Aorta (tissue), 5 donors: ENCODE data around the gene BRCA2. TPM values are rescaled to one million over a fixed set of nuclear protein-coding genes. Genes with fewer than 3 reads are reported as not detected.
"Not testable (repeated sequence)": the region's sequence is repeated elsewhere in the genome, so short reads cannot be mapped to it uniquely, and the experiment has no call there.

Experiments used
- ATAC-seq: fragments of 200-7000 bp; cut with Tn5 transposase; one replicate; pipeline ENCODE4 v1.9.1; 2022; ENCODE audit warnings: moderate library complexity; ENCODE audit not compliant: low FRiP score
- DNase-seq, 2 donors: peaks; one replicate each; pipeline ENCODE4 v3.0.0-alpha.2; 2020
- H3K27ac ChIP-seq, 2 donors: one replicate each; pipeline ENCODE4 v1.5.1; 2013; ENCODE audit warnings: low read length in 2 of 2, mild to moderate bottlenecking in 2 of 2, moderate library complexity in 2 of 2, control low read depth in 1 of 2, inconsistent platforms in 1 of 2, low read depth in 1 of 2
- H3K27me3 ChIP-seq, 2 donors: one replicate each; pipeline ENCODE4 v1.6.1; 2013; ENCODE audit warnings: control low read depth in 1 of 2, low read length in 1 of 2, mild to moderate bottlenecking in 1 of 2, moderate library complexity in 1 of 2; ENCODE audit not compliant: insufficient read depth in 2 of 2, control insufficient read depth in 1 of 2
- H3K36me3 ChIP-seq, 2 donors: one replicate each; pipeline ENCODE4 v1.6.1; 2013; ENCODE audit warnings: control low read depth in 1 of 2, low read length in 1 of 2, mild to moderate bottlenecking in 1 of 2; ENCODE audit not compliant: insufficient read depth in 2 of 2, control insufficient read depth in 1 of 2
- H3K4me1 ChIP-seq, 2 donors: one replicate each; pipeline ENCODE4 v1.6.1; 2013; ENCODE audit warnings: low read length in 2 of 2, control low read depth in 1 of 2, mild to moderate bottlenecking in 1 of 2, moderate library complexity in 1 of 2; ENCODE audit not compliant: insufficient read depth in 2 of 2, control insufficient read depth in 1 of 2
- H3K4me3 ChIP-seq, 2 donors: one replicate each; pipeline ENCODE4 v1.5.1; 2013; ENCODE audit warnings: low read length in 2 of 2, control low read depth in 1 of 2, mild to moderate bottlenecking in 1 of 2
- H3K9me3 ChIP-seq: one replicate; pipeline ENCODE4 v1.6.1; 2013; ENCODE audit warnings: mild to moderate bottlenecking, low read length; ENCODE audit not compliant: control insufficient read depth
- WGBS, 2 donors: extraction: QIAGEN DNeasy Blood & Tissue Kit; methylation state at CpG; one replicate each; pipeline ENCODE4 v1.1.7; 2013; 5-methylcytosine and 5-hydroxymethylcytosine counted together
- intact Hi-C, 2 donors: fragments of 100-400 bp; cut with DNase I; formaldehyde crosslinking; loops; one replicate each; pipeline versions ENCODE4 v1.14.2 to v1.15.0; 2022
- polyA plus RNA-seq, 2 donors: library from polyadenylated mRNA; stranded (reverse); fragments of 200-250 nt; gene quantifications; one replicate each; pipeline ENCODE4 v1.2.3, GENCODE V29; 2013
- total RNA-seq, 2 donors: library from RNA; stranded (reverse); fragmentation: NEBNext Ultra II Directional; extraction: Animal tissue kit (Norgen Biotek cat#: 25700); gene quantifications; one replicate each; pipeline ENCODE4 v1.2.1, GENCODE V29; 2021
- donor health status: healthy with polysubstance abuse.
- donor health status: Bipolar disorder and iron deficiency.
- donor health status: DM: no; HTN: no; CAD: no.
- donor health status: DM: no; HTN: no; CAD: no.
- donor health status: DM: yes; HTN: yes; CAD: no.

BRCA2 gene
- total and polyA plus RNA-seq, 4 donors, result 0.26 to 4.3 (median 1.8) TPM

- Histone ChIP-seq H3K36me3 (no peaks in the 10 kb centered on the region), H3K9me3 (no peaks in the 10 kb centered on the region), H3K27ac (no peak overlapping the region), H3K27me3 (no peaks in the 10 kb centered on the region), H3K4me3 (no peak overlapping the region), H3K4me1 (no peaks in the 10 kb centered on the region)
- ATAC-seq (no peak), DNase-seq (no peak)
- 80 to 81% methylated on average over 2 of the region's 2 CpGs for WGBS, 2 donors
- intact Hi-C loops, result loop anchor here in 1 of 2 donors (5.0 kb wide), 1 partner anchor 219 kb away; the partner anchor contains the start of gene N4BP2L2
These were observed 2.6 kb downstream of the BRCA2 start for GRCh38 chr13:32317716-32318465.

GRCh38 chr13:32320528-32320927 lies 5.2 kb downstream of the BRCA2 start:
- intact Hi-C loops, result loop anchor here in 1 of 2 donors (5.0 kb wide), 1 partner anchor 107 kb away; the partner anchor contains the start of gene N4BP2L1
- Histone ChIP-seq H3K27me3 (no peaks in the 10 kb centered on the region), H3K9me3 (no peaks in the 10 kb centered on the region), H3K36me3 (no peaks in the 10 kb centered on the region), H3K4me3 (no peak overlapping the region), H3K27ac (no peak overlapping the region), H3K4me1 (peaks cover 0 to 2% of the 10 kb centered on the region in 2 donors)
- ATAC-seq, result no peak
- no peak for DNase-seq
- WGBS, 2 donors, result 85 to 86% methylated on average over 4 of the region's 4 CpGs

GRCh38 chr13:32323912-32324311 lies 8.6 kb downstream of the BRCA2 start:
- no peaks in the 10 kb centered on the region for H3K36me3 ChIP-seq
- H3K27me3 ChIP-seq, result no peaks in the 10 kb centered on the region
- no peaks in the 10 kb centered on the region for H3K9me3 ChIP-seq
- ATAC-seq (no peak), DNase-seq (no peak)
- no peak overlapping the region for H3K4me3 ChIP-seq
- peaks cover 0 to 2% of the 10 kb centered on the region in 2 donors for H3K4me1 ChIP-seq
- intact Hi-C loops, result loop anchor here in 1 of 2 donors (5.0 kb wide), 1 partner anchor 103 kb away; the partner anchor contains the start of gene N4BP2L1
- no peak overlapping the region for H3K27ac ChIP-seq

GRCh38 chr13:32330441-32330840 lies 15.1 kb downstream of the BRCA2 start:
- Histone ChIP-seq H3K9me3 (no peaks in the 10 kb centered on the region), H3K4me3 (no peak overlapping the region), H3K4me1 (no peaks in the 10 kb centered on the region), H3K36me3 (no peaks in the 10 kb centered on the region), H3K27me3 (no peaks in the 10 kb centered on the region), H3K27ac (no peak overlapping the region)
- DNase-seq, result no peak
- no peak for ATAC-seq
- intact Hi-C loops, result no loop called here
- WGBS, 2 donors, result 88 to 97% methylated on average over 2 of the region's 2 CpGs

- ATAC-seq (no peak), DNase-seq (no peak)
- Histone ChIP-seq H3K4me3 (no peak overlapping the region), H3K27me3 (no peaks in the 10 kb centered on the region), H3K36me3 (no peaks in the 10 kb centered on the region), H3K9me3 (no peaks in the 10 kb centered on the region), H3K27ac (no peak overlapping the region), H3K4me1 (no peaks in the 10 kb centered on the region)
- WGBS, 2 donors, result 75 to 82% methylated on average over 2 of the region's 2 CpGs
- intact Hi-C loops, result no loop called here
These were observed 19.4 kb downstream of the BRCA2 start for GRCh38 chr13:32334671-32335070.

GRCh38 chr13:32340914-32341313 lies 25.6 kb downstream of the BRCA2 start:
- no peaks in the 10 kb centered on the region for H3K27me3 ChIP-seq
- no peak for DNase-seq
- intact Hi-C loops, result no loop called here
- H3K9me3 ChIP-seq, result no peaks in the 10 kb centered on the region
- no peaks in the 10 kb centered on the region for H3K4me1 ChIP-seq
- WGBS, 2 donors, result 79 to 82% methylated on average over 3 of the region's 3 CpGs
- no peaks in the 10 kb centered on the region for H3K36me3 ChIP-seq
- H3K27ac ChIP-seq, result no peak overlapping the region
- no peak overlapping the region for H3K4me3 ChIP-seq
- no peak for ATAC-seq

GRCh38 chr13:32347651-32348050 lies 32.3 kb downstream of the BRCA2 start:
- intact Hi-C loops, result no loop called here
- H3K27ac ChIP-seq, result no peak overlapping the region
- H3K4me3 ChIP-seq, result no peak overlapping the region
- no peaks in the 10 kb centered on the region for H3K36me3 ChIP-seq
- H3K27me3 ChIP-seq, result no peaks in the 10 kb centered on the region
- no peaks in the 10 kb centered on the region for H3K9me3 ChIP-seq
- DNase-seq (no peak), ATAC-seq (no peak)
- no peaks in the 10 kb centered on the region for H3K4me1 ChIP-seq
- 59 to 100% methylated on average over 1 of the region's 1 CpG for WGBS, 2 donors

- H3K4me3 ChIP-seq, H3K36me3 ChIP-seq, DNase-seq, ATAC-seq, H3K27ac ChIP-seq, H3K4me1 ChIP-seq, H3K9me3 ChIP-seq, intact Hi-C loops, H3K27me3 ChIP-seq: not testable (repeated sequence)
- 94 to 97% methylated on average over 15 of the region's 15 CpGs for WGBS, 2 donors
These were observed 35.6 kb downstream of the BRCA2 start for GRCh38 chr13:32350839-32351441.

- intact Hi-C loops, result no loop called here
- no peaks in the 10 kb centered on the region for H3K9me3 ChIP-seq
- DNase-seq (no peak), ATAC-seq (no peak)
- WGBS, 2 donors, result 97 to 98% methylated on average over 1 of the region's 1 CpG
- H3K4me1 ChIP-seq, result no peaks in the 10 kb centered on the region
- H3K27ac ChIP-seq, result no peak overlapping the region
- H3K4me3 ChIP-seq, result no peak overlapping the region
- H3K27me3 ChIP-seq, result no peaks in the 10 kb centered on the region
- no peaks in the 10 kb centered on the region for H3K36me3 ChIP-seq
These were observed 38.7 kb downstream of the BRCA2 start for GRCh38 chr13:32354040-32354439.
